ENCODE measurements around the gene KLHL26. TPM values are rescaled to one million over a fixed set of nuclear protein-coding genes. Genes with fewer than 3 reads are reported as not detected.

Gene KLHL26
- total and polyA plus RNA-seq, 4 donors: 3.7 to 22.8 (median 14.4) TPM

- Histone ChIP-seq H3K27ac (ENCODE audit: low read depth, low read length) (peak overlapping the region; percentile 61), H3K4me1 (ENCODE audit: control insufficient read depth, insufficient read depth, low read length) (peaks cover 29% of the 10 kb centered on the region), H3K4me3 (ENCODE audit: low read depth, low read length) (no peak overlapping the region), H3K9me3 (ENCODE audit: control insufficient read depth, insufficient read depth, low read length) (no peaks in the 10 kb centered on the region), H3K27me3 (ENCODE audit: control insufficient read depth, insufficient read depth, low read length) (no peaks in the 10 kb centered on the region), H3K36me3 (ENCODE audit: control insufficient read depth, insufficient read depth, low read length) (peaks cover 55% of the 10 kb centered on the region)
- no peak for DNase-seq (ENCODE audit: low read depth in 4 of 6, low spot score in 6 of 6)
- WGBS (ENCODE audit: insufficient coverage): 100% methylated on average over 1 of the region's 3 CpGs
Measured at GRCh38 chr19:18711893-18712292, 75.1 kb downstream of the KLHL26 start.

GRCh38 chr19:18712981-18713380, 76.2 kb downstream of the KLHL26 start:
- H3K4me1 ChIP-seq (ENCODE audit: control insufficient read depth, insufficient read depth, low read length): peaks cover 30% of the 10 kb centered on the region
- 32% methylated on average over 5 of the region's 5 CpGs for WGBS (ENCODE audit: insufficient coverage)
- H3K27me3 ChIP-seq (ENCODE audit: control insufficient read depth, insufficient read depth, low read length): no peaks in the 10 kb centered on the region
- no peak overlapping the region for H3K27ac ChIP-seq (ENCODE audit: low read depth, low read length)
- peak in 2 of 6 donors; percentile 61 to 67 for DNase-seq (ENCODE audit: low read depth in 4 of 6, low spot score in 6 of 6)
- H3K36me3 ChIP-seq (ENCODE audit: control insufficient read depth, insufficient read depth, low read length): peaks cover 54% of the 10 kb centered on the region
- no peaks in the 10 kb centered on the region for H3K9me3 ChIP-seq (ENCODE audit: control insufficient read depth, insufficient read depth, low read length)
- no peak overlapping the region for H3K4me3 ChIP-seq (ENCODE audit: low read depth, low read length)

GRCh38 chr19:18713550-18714117, 76.8 kb downstream of the KLHL26 start:
- Histone ChIP-seq H3K27ac (ENCODE audit: low read depth, low read length) (no peak overlapping the region), H3K9me3 (ENCODE audit: control insufficient read depth, insufficient read depth, low read length) (no peaks in the 10 kb centered on the region), H3K27me3 (ENCODE audit: control insufficient read depth, insufficient read depth, low read length) (no peaks in the 10 kb centered on the region), H3K4me1 (ENCODE audit: control insufficient read depth, insufficient read depth, low read length) (peaks cover 24% of the 10 kb centered on the region), H3K36me3 (ENCODE audit: control insufficient read depth, insufficient read depth, low read length) (peaks cover 52% of the 10 kb centered on the region), H3K4me3 (ENCODE audit: low read depth, low read length) (no peak overlapping the region)
- 92% methylated on average over 17 of the region's 18 CpGs for WGBS (ENCODE audit: insufficient coverage)
- DNase-seq (ENCODE audit: low read depth in 4 of 6, low spot score in 6 of 6): no peak

GRCh38 chr19:18715416-18715815, 78.6 kb downstream of the KLHL26 start:
- no peak for DNase-seq (ENCODE audit: low read depth in 4 of 6, low spot score in 6 of 6)
- H3K4me3 ChIP-seq (ENCODE audit: low read depth, low read length): no peak overlapping the region
- no peaks in the 10 kb centered on the region for H3K9me3 ChIP-seq (ENCODE audit: control insufficient read depth, insufficient read depth, low read length)
- H3K27me3 ChIP-seq (ENCODE audit: control insufficient read depth, insufficient read depth, low read length): no peaks in the 10 kb centered on the region
- H3K4me1 ChIP-seq (ENCODE audit: control insufficient read depth, insufficient read depth, low read length): peaks cover 32% of the 10 kb centered on the region
- H3K36me3 ChIP-seq (ENCODE audit: control insufficient read depth, insufficient read depth, low read length): peaks cover 43% of the 10 kb centered on the region
- WGBS (ENCODE audit: insufficient coverage): 92% methylated on average over 5 of the region's 5 CpGs
- H3K27ac ChIP-seq (ENCODE audit: low read depth, low read length): no peak overlapping the region

DNA sequence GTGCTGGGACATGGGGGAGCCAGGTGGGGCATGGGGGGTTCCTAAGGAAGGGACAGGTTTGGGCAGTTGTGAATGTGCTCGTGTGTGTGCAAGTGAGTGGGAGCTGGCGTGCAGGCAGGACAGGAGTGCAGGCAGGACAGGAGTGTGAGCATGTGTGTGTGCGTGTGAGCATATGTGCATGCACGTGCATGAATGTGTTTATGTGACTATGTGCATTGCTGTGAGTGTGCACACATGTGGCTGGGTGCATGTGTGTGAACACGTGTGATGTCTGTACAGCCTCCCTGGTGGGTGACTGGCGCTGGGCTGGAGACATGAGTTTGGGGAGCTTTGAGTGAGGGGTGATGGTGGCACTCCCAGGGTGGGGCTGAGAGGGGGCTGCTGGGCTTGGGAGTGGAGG, 80.0 kb downstream of the KLHL26 start:
- 92% methylated on average over 6 of the region's 6 CpGs for WGBS (ENCODE audit: insufficient coverage)
- Histone ChIP-seq H3K36me3 (ENCODE audit: control insufficient read depth, insufficient read depth, low read length) (peaks cover 44% of the 10 kb centered on the region), H3K4me1 (ENCODE audit: control insufficient read depth, insufficient read depth, low read length) (peaks cover 23% of the 10 kb centered on the region), H3K27ac (ENCODE audit: low read depth, low read length) (no peak overlapping the region), H3K9me3 (ENCODE audit: control insufficient read depth, insufficient read depth, low read length) (no peaks in the 10 kb centered on the region), H3K4me3 (ENCODE audit: low read depth, low read length) (no peak overlapping the region), H3K27me3 (ENCODE audit: control insufficient read depth, insufficient read depth, low read length) (no peaks in the 10 kb centered on the region)
- no peak for DNase-seq (ENCODE audit: low read depth in 4 of 6, low spot score in 6 of 6)

DNA sequence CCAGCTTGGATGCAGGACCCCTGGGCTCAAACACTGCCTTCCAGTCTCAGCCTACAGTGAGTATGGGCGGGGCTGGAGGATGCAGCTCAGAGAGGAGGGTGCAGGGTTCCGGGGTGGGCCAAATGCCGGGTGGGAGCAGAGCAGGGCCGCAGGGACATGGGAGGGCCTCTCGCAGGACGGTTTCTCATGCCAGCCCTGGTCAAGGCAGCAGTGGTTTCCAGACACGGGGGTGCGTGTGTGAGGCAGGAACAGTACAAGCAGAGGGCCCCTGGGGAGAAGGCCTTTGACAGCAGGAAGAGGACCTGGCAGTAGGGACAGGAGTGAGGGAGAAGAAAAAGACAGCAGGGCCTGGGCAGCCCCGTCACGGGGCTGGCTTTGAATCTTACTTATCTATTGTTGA, 80.8 kb downstream of the KLHL26 start:
- no peak overlapping the region for H3K27ac ChIP-seq (ENCODE audit: low read depth, low read length)
- DNase-seq (ENCODE audit: low read depth in 4 of 6, low spot score in 6 of 6): no peak
- no peak overlapping the region for H3K4me3 ChIP-seq (ENCODE audit: low read depth, low read length)
- peaks cover 50% of the 10 kb centered on the region for H3K36me3 ChIP-seq (ENCODE audit: control insufficient read depth, insufficient read depth, low read length)
- H3K4me1 ChIP-seq (ENCODE audit: control insufficient read depth, insufficient read depth, low read length): peaks cover 23% of the 10 kb centered on the region
- no peaks in the 10 kb centered on the region for H3K9me3 ChIP-seq (ENCODE audit: control insufficient read depth, insufficient read depth, low read length)
- 72% methylated on average over 10 of the region's 10 CpGs for WGBS (ENCODE audit: insufficient coverage)
- no peaks in the 10 kb centered on the region for H3K27me3 ChIP-seq (ENCODE audit: control insufficient read depth, insufficient read depth, low read length)

DNA sequence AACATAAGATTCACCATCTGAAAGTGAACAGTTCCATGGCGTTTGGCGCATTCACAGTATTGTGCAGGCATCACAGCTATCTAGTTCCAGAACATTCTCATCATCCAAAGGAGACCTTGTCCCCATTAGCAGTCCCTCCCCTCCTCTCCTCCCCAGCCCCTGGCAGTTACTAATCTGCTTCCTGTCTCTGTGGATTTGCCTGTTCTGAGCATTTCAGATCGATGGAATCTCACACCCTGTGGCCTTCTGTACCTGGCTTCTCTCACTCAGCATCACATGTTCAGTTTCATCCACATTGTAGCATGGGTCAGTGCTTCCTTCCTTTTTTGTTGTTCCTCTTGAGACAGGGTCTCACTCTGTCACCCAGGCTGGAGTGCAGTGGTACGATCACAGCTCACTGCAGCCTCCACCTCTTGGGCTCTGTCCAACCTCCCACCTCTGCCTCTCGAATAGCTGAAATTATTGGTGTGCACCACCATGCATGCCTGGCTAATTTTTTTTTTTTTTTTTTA, 81.2 kb downstream of the KLHL26 start:
- 89% methylated on average over 5 of the region's 5 CpGs for WGBS (ENCODE audit: insufficient coverage)
- no peaks in the 10 kb centered on the region for H3K9me3 ChIP-seq (ENCODE audit: control insufficient read depth, insufficient read depth, low read length)
- no peak overlapping the region for H3K27ac ChIP-seq (ENCODE audit: low read depth, low read length)

DNA sequence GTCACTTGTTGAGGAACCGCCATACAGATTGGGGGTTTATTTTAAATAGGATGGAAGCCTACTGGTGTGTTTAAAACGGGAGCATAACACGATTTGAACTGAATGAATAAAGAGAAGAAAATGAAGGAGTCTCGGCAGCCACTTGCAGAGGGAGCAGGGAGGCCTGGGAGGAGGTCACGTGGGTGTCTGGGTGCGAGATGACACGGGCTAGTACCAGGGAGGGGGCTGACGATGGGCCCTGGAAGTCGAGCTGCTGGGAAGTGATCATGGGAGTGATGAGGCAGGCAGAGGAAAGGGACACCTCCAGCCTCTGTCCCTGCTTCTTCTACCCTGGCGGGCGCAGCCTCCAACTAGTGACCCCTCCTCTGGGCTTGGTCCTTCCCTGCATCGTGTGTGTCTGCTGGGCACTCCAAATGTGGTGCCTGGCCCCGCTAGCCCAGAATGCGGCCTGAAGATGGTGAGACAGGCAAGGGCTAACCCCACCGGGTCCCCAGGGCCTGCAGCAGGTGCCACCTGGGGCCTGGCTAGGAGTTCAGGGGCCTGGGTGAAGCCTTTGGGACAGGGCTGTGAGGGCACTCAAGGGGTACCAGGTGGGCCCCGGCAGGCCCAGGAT, 82.1 kb downstream of the KLHL26 start:
- Histone ChIP-seq H3K27me3 (ENCODE audit: control insufficient read depth, insufficient read depth, low read length) (no peaks in the 10 kb centered on the region), H3K9me3 (ENCODE audit: control insufficient read depth, insufficient read depth, low read length) (no peaks in the 10 kb centered on the region), H3K27ac (ENCODE audit: low read depth, low read length) (no peak overlapping the region), H3K36me3 (ENCODE audit: control insufficient read depth, insufficient read depth, low read length) (peaks cover 43% of the 10 kb centered on the region), H3K4me3 (ENCODE audit: low read depth, low read length) (no peak overlapping the region), H3K4me1 (ENCODE audit: control insufficient read depth, insufficient read depth, low read length) (peaks cover 30% of the 10 kb centered on the region)
- DNase-seq (ENCODE audit: low read depth in 4 of 6, low spot score in 6 of 6): no peak
- WGBS (ENCODE audit: insufficient coverage): 81% methylated on average over 14 of the region's 16 CpGs

More for the DNA sequence above, 81.2 kb downstream of the KLHL26 start:
- Histone ChIP-seq H3K4me1 (ENCODE audit: control insufficient read depth, insufficient read depth, low read length) (peaks cover 23% of the 10 kb centered on the region), H3K27me3 (ENCODE audit: control insufficient read depth, insufficient read depth, low read length) (no peaks in the 10 kb centered on the region), H3K36me3 (ENCODE audit: control insufficient read depth, insufficient read depth, low read length) (peaks cover 51% of the 10 kb centered on the region), H3K4me3 (ENCODE audit: low read depth, low read length) (no peak overlapping the region)
- no peak for DNase-seq (ENCODE audit: low read depth in 4 of 6, low spot score in 6 of 6)

GRCh38 chr19:18719541-18719940, 82.7 kb downstream of the KLHL26 start:
- no peak for DNase-seq (ENCODE audit: low read depth in 4 of 6, low spot score in 6 of 6)
- H3K4me3 ChIP-seq (ENCODE audit: low read depth, low read length): no peak overlapping the region
- 34% methylated on average over 18 of the region's 25 CpGs for WGBS (ENCODE audit: insufficient coverage)

More at GRCh38 chr19:18719541-18719940, 82.7 kb downstream of the KLHL26 start:
- peaks cover 30% of the 10 kb centered on the region for H3K4me1 ChIP-seq (ENCODE audit: control insufficient read depth, insufficient read depth, low read length)
- H3K27me3 ChIP-seq (ENCODE audit: control insufficient read depth, insufficient read depth, low read length): no peaks in the 10 kb centered on the region
- H3K27ac ChIP-seq (ENCODE audit: low read depth, low read length): no peak overlapping the region
- H3K9me3 ChIP-seq (ENCODE audit: control insufficient read depth, insufficient read depth, low read length): no peaks in the 10 kb centered on the region
- H3K36me3 ChIP-seq (ENCODE audit: control insufficient read depth, insufficient read depth, low read length): peaks cover 43% of the 10 kb centered on the region

All from spinal cord (tissue), 10 donors.